WTC11 (cell line): ENCODE results near the gene PBX3.

Source experiments
- ATF3 ChIP-seq: sonication (generic); formaldehyde crosslinking; conservative IDR thresholded peaks from 2 replicates; pipeline ENCODE4 v1.8.1; 2022; ENCODE audit warnings: mild to moderate bottlenecking, missing genetic modification reagents
- CTCF ChIP-seq: fragments of 200-600 bp; IDR thresholded peaks from 2 replicates; pipeline ENCODE4 v1.8.0; 2022; ENCODE audit warnings: antibody characterized with exemption
- JUN ChIP-seq: sonication (generic); formaldehyde crosslinking; IDR thresholded peaks from 2 replicates; pipeline ENCODE4 v1.8.0; 2023; ENCODE audit warnings: mild to moderate bottlenecking, missing genetic modification reagents
- KAT7 ChIP-seq: sonication (generic); formaldehyde crosslinking; IDR thresholded peaks from 2 replicates; pipeline ENCODE4 v1.8.1; 2023; ENCODE audit warnings: missing genetic modification reagents, mild to moderate bottlenecking, borderline replicate concordance

GRCh38 chr9:125749951-125750626 lies 2.9 kb downstream of the PBX3 start:
- TF ChIP-seq JUN (CRISPR knock-in tag), result no peak
- no peak for TF ChIP-seq ATF3 (CRISPR knock-in tag)
- no peak for TF ChIP-seq KAT7 (CRISPR knock-in tag)
- no peak for TF ChIP-seq CTCF
